SHP77 treated with DMSO at 0.1 percent for 48 hours (cell line): ENCODE measurements around the gene PRSS27.
"Not testable (repeated sequence)": the region's sequence is repeated elsewhere in the genome, so short reads cannot be mapped to it uniquely, and the experiment has no call there.

Experiments used
- DNase-seq: peaks from one replicate; lab custom pipeline; 2025; lab: John Stamatoyannopoulos, UW

Gene PRSS27

DNA sequence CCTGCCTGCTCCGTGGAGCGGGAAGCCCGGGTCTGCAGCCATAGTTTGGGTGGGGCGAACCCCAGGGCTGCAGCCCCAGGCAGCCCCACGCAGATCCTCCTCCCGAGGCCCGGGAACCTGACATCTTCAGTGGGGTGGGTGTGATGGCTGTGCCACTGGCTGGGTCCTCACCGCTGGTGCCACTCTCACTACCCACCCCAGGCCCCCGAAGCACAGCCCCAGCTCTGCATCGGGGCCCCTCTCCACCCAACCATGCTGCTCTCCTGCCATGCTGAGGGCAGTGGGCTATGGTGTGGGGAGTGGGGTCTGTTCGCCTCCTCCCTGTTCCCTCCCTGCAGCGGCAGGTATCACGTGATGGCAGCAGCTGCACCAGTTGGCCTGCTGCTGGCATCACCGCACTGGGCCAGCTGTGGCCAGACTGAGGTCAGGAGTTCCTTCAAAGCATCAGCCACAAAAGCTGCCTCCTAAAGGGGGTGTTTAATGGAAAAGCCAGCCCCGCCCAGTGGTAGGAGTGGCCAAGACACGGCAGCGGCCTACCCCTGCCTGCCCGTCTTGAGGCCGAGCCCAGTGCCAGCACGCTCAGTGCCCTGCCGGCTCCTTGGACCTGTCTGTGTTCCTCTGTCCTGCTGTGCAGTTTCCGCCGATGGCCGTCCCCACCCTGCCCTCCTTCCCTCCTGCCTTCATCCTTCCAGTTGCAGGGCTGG, 26.9 kb downstream of the PRSS27 start:
- DNase-seq, result no peak

GRCh38 chr16:2692251-2692947, 27.6 kb downstream of the PRSS27 start:
- no peak for DNase-seq

- DNase-seq, result no peak
Measured at GRCh38 chr16:2691491-2692248, 28.4 kb downstream of the PRSS27 start.

GRCh38 chr16:2690852-2691251, 29.2 kb downstream of the PRSS27 start:
- no peak for DNase-seq

DNA sequence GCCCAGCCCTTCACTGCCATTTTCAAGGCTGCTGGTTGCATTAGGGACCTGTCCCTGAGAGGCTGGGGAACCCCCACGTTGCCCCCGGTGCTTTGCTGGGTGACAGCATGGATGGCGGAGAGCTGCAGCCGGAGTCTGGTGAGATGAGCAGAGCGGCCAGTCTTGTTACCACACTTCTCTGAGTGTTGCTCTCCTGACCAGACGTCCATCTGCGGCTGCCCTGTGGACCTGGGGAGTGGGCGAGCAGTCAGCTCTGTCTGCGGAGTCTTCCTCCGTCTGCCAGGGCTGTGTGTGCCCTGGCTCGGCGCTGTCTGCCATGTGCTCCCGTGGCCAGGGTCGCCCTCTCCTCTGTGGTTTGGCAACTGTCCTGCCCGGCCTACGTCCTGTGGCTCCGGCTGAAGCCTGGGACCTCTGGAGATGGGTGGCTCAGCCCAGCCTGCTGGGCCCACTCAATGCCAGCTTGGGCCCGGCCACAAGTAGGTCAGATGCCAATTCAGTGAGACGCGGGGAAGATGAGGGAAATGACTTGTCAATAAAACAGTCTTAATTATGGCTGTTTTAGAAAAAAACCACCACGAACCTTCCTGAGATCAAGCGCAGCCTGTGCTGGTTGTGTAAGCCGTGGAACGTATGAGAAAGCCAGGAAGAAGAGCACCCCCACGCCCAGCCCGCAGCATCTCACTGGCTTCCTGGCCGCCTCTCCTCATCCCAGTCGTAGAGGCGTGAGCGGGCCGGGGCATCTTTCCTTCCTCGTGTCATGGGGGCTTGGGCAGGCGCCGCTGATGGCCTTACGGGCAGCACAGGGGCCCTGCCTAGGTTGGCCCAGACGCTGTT, 29.8 kb downstream of the PRSS27 start:
- DNase-seq, result no peak

DNA sequence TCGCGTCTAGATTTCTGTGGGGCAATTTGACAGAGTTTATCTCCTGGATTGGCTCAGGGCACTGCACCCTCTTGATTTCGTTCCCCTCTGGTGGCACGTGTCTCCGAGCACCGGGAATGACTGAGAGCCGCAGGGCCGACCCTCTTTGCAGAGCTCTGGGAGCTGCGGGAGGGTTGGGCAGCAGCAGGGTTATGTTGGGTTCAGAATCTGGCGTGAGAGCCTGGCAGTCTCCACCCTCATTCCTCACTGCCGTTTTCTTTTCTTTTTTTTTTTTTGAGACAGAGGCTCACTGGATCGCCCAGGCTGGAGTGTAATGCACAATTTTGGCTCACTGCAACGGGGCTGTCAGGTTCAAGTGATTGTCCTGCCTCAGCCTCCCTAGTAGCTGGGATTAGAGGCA, 30.6 kb downstream of the PRSS27 start:
- DNase-seq, result not testable (repeated sequence)

DNA sequence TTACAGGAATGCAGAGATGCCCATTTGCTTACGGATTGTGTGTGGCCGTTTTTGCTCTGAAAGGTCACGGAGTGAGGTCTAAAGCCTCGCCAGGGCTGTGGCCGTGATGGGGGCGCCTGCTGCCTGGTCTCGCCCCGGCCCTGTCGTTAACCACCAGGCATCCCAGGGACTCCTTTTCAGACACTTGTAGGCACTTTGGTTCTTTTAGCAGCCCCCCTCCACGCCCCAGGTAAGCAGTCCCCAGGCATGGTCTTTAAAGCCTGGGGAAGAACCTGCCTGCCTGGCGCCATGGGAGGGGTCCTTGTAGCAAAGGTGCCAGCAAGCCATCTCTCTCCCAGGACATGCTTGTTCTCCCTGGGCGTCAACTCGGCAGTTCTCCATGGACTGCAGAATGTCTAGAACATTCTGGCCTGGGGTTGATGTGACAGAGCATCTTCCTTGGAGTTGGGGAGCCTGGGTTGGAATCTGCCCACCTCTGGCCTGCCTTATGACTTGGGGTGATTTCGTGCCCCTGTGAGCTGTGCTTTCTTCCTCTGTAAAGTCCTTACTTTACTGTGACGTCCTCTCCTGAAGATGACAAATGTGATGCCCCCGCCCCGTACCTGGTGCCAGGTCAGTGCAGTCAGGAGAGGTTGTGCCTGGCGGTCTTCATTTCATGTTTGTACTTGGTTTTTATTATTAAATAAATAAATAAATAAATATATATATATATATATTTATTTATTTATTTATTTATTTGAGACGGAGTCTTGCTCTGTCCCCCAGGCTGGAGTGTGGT, 32.3 kb downstream of the PRSS27 start:
- no peak for DNase-seq

DNA sequence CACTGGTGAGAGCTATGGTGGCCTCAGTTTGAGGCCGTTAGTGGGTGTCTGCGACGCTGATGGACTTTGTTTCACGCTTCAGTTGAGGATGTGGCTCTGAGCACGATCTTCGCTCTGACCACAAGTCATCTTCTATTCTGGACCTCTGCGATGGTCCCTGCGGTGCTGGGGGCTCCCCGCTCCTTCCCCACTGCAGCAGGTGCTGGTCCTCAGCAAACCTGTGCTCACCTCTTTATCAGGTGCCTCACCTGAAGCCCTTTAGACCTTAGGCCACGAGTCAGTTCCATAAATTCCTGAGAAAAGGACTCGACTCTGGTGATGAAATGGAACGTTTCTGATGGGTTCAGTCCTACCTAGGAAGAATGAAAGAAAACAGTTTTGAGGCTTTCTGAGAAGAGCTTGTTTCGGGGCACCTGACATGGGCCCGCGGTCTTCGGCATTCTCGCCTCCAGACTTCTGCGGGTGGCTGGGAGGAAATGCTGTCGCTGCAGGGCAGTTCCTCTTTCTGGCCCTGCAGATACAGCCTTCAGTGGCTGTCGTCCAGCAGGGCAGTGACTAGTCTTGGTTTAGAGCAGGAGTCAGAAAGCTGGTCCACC, 33.0 kb downstream of the PRSS27 start:
- DNase-seq, result no peak

DNA sequence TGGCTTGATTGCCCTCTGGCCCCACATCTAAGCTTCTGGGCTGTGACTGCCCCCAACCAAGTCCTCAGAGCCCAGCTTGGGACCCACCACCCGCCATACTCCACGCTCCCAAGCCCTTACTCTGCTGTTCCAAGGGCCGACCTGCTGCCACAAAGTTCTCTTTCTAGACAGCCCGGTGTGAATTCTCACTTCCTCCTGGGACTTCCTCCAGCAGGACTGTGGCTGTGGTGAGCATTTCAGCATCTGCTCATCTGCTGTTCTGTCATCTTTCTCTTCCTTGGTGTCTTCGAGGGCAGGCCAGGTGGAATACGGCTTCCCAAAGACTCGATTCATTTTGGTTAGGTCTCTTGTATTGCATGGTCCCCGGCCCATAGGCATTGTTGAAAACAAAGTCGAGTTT, 33.9 kb downstream of the PRSS27 start:
- DNase-seq, result not testable (repeated sequence)

DNA sequence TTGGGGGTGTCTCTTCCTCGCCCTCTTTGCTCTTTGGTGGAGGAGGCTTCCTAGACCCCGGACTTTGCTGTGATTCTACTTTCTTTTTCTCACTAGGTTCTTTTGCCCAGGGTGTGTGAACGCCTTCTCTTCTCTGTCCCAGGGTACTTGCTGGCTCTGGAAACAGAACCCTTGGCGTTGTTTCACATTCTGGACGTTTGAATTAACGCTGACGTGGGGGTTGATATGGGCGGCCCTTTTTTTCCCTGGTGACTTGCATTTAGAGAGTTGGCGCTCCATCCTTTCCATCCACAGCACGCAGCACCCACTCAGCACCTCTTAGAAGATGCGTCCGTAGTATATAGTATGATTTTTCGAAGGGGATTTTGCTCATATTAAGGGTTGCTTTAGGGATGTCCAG, 37.0 kb downstream of the PRSS27 start:
- not testable (repeated sequence) for DNase-seq

- DNase-seq, result peak; percentile 72
Measured at GRCh38 chr16:2682209-2683021, 37.6 kb downstream of the PRSS27 start, which contains the start of gene KCTD5. KCTD5 (plus strand) TSS chr16:2682523; CDS start chr16:2682549, 26 bp downstream.

GRCh38 chr16:2680360-2680759, 39.7 kb downstream of the PRSS27 start:
- not testable (repeated sequence) for DNase-seq

DNA sequence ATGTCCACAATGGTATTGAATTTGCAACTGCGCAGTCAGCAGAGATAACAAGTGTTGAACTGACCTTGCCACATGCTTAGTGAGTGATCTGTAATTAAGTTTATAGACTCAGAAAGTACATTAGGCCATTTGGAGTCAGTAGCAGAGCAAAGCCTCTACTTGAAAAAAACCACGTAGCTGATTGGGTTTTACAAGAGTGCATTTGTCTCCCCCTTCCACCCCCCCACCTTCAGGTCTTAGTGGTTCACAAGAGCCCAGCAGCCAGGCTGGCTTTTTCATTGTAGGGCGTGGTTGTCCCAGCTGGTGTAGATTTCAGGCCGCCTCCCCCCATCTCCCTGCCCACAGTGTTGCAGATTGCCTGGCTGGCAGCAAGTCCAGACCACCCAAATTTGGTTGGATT, 40.1 kb downstream of the PRSS27 start:
- not testable (repeated sequence) for DNase-seq

- DNase-seq, result not testable (repeated sequence)
Measured at GRCh38 chr16:2678206-2678965, 41.6 kb downstream of the PRSS27 start.

- not testable (repeated sequence) for DNase-seq
Measured at GRCh38 chr16:2676937-2677336, 43.1 kb downstream of the PRSS27 start.

- DNase-seq, result no peak
Measured at GRCh38 chr16:2675714-2676113, 44.3 kb downstream of the PRSS27 start.

DNA sequence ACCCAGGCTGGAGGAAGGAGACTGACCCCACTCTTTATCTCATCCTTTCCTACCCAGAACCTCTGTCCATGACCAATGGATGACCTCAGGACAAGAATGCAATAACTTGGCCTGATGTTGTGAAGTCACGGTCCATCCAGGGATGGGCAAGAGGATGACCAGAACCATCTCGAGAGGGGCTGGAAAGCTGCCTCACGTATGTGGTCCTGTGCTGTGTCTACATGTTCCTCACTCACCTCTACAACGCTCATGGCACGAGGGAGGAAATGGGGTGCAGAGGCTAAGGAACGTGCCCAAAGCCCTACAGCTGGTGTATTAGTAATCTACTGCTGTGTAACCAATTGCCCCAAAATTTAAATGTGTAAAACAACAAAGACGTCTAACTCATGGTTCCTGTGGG, 45.0 kb downstream of the PRSS27 start:
- no peak for DNase-seq

- peak; percentile 41 for DNase-seq
Measured at GRCh38 chr16:2673066-2673999, 46.7 kb downstream of the PRSS27 start.
